Measurements from ENCODE around the gene ERMAP.

GRCh38 chr1:42806171-42806570 lies 10.8 kb upstream of the ERMAP start:
- TF ChIP-seq ZFP30 (CRISPR knock-in tag; IDR thresholded peaks at IDR 0.05) (no peak), TSHZ2 (CRISPR knock-in tag; IDR thresholded peaks at IDR 0.05) (no peak), CSDC2 (CRISPR knock-in tag; IDR thresholded peaks at IDR 0.05) (no peak)
- TF ChIP-seq, protein P1, sequence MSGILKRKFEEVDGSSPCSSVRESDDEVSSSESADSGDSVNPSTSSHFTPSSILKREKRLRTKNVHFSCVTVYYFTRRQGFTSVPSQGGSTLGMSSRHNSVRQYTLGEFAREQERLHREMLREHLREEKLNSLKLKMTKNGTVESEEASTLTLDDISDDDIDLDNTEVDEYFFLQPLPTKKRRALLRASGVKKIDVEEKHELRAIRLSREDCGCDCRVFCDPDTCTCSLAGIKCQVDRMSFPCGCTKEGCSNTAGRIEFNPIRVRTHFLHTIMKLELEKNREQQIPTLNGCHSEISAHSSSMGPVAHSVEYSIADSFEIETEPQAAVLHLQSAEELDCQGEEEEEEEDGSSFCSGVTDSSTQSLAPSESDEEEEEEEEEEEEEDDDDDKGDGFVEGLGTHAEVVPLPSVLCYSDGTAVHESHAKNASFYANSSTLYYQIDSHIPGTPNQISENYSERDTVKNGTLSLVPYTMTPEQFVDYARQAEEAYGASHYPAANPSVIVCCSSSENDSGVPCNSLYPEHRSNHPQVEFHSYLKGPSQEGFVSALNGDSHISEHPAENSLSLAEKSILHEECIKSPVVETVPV (CRISPR knock-in tag; IDR thresholded peaks at IDR 0.05), result no peak
